HG02885 (cell line): Measurements from ENCODE around the gene DPY19L3.
"Not testable (repeated sequence)": the region's sequence is repeated elsewhere in the genome, so short reads cannot be mapped to it uniquely, and the experiment has no call there.

Experiments
- ATAC-seq: cut with Tn5 transposase; IDR thresholded peaks from one replicate; pipeline ENCODE4 v1.9.1; 2021; ENCODE audit warnings: mild to moderate bottlenecking; ENCODE audit not compliant: unreplicated experiment, poor library complexity

Gene DPY19L3

DNA sequence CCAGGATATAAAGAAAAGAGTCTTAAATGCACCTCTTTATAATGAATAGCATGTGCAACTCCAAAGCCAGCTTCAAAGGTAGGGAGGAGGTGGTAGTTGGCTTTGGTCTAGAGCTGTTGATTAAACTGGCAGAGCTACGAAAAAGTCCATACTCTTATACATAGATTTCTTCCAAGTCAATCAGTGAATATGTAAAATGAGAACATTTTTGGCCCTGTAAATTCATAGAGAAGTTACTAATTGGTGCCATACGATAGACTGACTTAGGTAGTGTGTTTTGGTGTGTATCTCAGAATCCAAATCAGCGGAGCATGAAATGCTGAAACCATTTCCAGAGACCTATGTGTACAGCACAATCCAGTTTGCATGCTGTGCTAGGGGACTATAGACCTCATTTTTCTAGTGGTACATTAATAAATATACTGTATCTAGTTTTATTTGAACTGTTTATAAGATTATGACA lies 17.1 kb upstream of the DPY19L3 start:
- no peak for ATAC-seq

DNA sequence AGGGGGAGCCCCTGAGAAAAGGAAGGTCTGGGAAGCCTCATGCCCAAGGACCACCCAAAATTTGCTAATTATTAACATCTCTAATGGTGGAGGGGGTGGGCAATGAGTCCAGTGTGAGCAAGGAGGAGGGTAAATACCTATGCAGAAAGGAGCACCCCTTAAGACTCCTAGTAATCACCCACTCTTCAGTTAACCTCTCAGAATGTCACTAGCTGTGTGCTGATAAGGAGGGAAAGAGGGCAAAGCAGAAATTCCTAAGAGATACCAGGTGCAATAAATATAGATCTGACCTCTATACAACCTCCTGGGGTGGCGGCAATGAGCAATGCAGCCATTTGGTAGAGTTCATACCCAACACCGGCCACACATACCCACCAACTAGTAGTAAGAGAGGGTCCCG lies 12.7 kb upstream of the DPY19L3 start:
- no peak for ATAC-seq

- ATAC-seq, result no peak
These were observed 9.4 kb upstream of the DPY19L3 start for GRCh38 chr19:32396046-32396652.

DNA sequence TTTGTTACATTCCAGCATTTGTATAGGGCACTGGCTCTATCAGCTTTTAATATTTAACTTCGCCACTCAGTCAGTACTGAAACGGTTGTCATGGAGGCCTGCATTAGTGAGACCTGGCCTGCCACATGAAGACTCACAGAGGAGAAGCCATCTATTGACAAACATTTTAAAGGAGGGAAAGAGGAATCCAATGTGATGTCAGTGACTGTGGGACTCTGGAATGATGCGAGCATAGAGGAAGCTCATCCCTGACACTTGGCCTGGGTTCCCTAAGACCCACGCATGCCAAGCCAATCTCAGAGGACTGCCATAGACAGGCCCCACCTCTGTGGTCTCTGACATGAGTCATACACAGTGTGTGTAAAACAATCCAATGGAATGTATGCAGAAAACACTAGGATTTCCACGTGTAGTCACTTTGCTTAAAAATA lies 7.9 kb upstream of the DPY19L3 start:
- ATAC-seq, result no peak

DNA sequence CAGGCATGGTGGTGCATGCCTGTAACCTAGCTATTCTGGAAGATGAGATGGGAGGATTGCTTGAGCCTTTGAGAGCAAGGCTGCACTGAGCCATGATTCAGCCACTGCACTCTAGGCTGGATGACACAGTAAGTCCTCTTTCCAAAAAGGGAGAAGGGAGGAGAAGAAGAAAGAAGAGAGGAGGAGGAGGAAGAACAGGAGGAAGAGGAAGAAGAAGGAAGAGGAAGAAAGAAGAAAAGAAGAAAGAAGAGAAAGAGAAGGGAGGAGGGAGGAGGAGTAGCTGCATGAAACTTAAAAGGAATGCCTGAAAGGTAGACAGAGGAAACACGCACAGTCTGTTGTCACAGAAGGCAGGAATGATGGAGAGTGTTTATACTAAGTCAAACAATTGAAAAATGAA lies 3.6 kb upstream of the DPY19L3 start:
- no peak for ATAC-seq

GRCh38 chr19:32403291-32403995 lies 2.1 kb upstream of the DPY19L3 start:
- no peak for ATAC-seq

DNA sequence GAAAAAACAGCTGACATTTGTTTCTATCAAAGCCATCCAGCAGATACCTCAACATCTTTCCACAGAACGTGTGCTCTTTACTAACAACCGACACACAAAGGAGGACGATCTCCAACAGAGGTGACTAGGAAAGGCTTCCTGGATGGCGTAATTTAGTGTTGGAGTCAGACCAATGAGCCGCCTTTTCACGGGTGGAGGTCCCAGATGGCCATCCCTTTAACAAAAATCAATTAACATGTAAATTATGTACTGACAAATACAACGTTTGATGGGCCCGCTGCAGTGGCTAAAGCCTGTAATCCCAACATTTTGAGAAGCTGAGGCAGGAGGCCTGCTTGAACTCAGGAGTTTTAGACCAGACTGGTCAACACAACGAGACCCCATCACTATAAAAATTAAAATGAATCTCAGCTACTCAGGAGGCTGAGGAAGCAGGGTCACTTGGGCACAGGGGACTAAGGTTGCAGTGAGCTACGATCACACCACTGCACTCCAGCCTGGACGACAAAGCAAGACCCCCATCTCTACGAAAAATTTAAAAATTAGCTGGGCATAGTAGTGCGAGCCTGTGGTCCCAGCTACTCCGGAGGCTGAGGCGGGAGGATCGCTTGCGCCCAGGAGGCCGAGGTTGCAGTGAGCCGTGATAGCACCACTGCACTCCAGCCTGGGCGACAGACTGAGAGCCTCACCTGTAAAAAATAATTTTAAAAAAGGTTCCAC lies 1.2 kb upstream of the DPY19L3 start:
- ATAC-seq, result no peak

GRCh38 chr19:32404933-32405430 lies 588 bp upstream of the DPY19L3 start:
- ATAC-seq, result peak; percentile 8

DNA sequence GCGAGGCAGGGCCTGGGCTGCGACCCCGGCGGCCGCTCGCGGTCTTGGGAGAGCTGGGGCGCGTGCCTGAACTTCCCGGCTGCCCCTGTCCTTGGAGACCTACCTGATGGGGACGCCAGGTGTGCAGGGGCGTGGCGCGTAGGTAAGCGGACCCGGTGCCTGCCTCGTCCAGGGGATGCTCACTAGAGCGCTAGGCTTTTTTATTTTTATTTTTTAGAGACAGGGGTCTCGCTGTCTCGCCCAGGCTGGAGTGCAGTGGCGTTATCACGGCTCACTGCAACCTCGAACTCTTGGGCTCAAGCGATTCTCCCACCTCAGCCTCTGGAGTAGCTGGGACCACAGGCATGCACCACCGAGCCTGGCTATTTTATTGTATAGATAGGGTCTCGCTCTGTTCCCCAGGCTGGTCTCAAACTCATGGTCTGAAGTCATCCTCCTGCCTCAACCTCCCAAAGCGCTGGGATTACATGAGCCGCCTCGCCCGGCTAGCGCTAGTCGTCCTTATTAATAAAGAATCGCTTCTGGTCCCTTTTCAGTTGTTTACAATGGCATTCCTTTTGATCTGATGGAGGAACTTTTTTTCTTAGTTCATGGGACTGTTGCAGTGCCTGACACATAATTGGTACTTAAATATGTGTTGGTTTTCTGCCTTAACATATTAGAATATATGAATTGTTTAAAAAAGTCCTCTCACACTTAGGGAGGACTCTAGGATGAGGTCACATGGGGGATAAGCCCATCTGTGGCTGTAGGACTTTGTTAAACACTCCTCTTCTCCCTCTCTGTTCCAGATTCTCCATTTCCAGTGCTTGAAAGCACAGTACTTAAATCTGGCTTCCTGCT lies 812 bp downstream of the DPY19L3 start:
- no peak for ATAC-seq

GRCh38 chr19:32407004-32407992 lies 1.7 kb downstream of the DPY19L3 start:
- ATAC-seq, result no peak

DNA sequence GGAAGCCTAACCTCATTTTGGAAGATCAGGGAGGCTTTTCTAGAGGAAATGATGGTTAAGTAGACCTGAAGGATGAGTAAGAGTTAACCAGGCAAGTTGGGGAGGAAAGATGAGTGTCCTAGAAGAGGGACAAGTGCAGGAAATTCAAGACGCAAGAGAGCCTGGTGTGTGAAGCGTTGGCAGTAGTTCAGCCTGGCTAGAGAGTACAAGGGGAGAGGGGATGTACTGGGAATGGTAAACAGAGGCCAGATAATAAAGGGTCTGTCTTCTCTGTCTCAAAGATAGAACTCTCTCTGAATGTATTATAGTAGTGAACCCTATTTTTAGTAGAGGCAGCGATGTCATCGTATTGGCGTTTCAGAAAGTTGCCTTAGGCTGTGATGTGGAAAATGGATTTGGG lies 9.7 kb downstream of the DPY19L3 start:
- ATAC-seq, result no peak

DNA sequence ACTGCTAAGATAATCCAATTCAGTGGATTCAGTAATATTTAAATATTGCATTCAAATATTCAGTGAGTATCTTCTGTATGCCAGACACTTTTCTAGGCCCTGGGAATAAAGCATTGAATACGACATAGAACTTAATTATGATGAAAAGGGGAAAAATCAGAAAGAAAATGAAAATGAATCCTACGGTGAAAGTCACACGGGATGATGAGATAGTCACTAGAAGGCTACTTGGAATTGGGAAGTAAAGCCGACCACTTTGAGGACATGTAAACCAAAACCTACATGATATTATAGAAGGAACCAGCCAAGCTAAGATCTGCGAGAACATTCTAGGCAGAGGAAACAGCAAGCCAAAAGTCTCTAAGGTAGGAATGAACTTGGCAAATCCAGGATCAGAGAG lies 10.1 kb downstream of the DPY19L3 start:
- ATAC-seq, result no peak

- ATAC-seq, result no peak
These were observed 11.3 kb downstream of the DPY19L3 start for GRCh38 chr19:32416749-32417456.

- no peak for ATAC-seq
These were observed 12.6 kb downstream of the DPY19L3 start for GRCh38 chr19:32418155-32418554.

- no peak for ATAC-seq
These were observed 16.2 kb downstream of the DPY19L3 start for GRCh38 chr19:32421589-32422361.

DNA sequence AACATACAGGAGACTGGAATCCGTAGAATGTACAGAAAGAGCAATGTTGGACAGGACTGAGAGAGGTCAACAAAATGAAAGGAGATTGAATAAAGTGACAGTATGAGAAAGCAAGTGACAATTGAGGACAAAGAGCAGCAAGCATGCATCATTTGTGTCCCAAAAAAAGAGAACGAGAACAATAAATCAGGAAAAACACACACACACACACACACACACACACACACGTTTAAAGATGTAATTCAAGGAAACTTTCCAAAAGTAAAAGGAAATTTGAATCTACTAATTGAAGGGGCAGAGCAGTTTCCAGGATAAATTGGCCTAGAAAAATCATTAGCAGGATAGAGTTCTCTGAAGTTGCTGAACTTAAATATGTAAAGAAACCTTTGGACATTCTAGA lies 16.9 kb downstream of the DPY19L3 start:
- no peak for ATAC-seq

GRCh38 chr19:32423944-32424343 lies 18.4 kb downstream of the DPY19L3 start:
- ATAC-seq, result not testable (repeated sequence)

DNA sequence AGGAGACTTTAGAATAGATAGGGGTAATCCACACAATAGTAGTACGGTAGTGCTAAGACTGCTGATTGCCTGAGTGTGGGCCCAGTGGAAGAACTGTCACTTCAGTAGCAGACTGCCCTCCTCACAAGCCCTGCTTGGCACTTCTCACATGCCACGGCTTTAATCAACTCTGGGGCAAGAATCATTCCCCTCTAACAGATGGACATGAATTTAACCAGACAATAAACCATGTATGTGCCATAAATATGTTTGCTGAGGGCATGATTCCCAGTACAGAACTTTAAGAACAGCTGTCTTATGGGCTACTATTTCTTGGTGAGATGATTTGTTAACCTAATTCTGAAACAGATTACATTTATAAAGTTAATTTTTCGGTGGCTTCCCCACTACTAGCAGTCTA lies 22.0 kb downstream of the DPY19L3 start:
- no peak for ATAC-seq
